GM12875 (cell line): ENCODE data around the gene NFAM1.

Source experiments
- H3K4me3 ChIP-seq: one replicate; pipeline ENCODE4 v1.5.1; 2011; ENCODE audit warnings: low read depth, low read length, control low read depth
- CTCF ChIP-seq: IDR thresholded peaks from 2 replicates; pipeline ENCODE4 v1.5.1; 2011; ENCODE audit warnings: low read depth, mild to moderate bottlenecking, control low read depth, inconsistent platforms, low read length, moderate library complexity, borderline replicate concordance; ENCODE audit not compliant: insufficient read depth

NFAM1 gene

GRCh38 chr22:42383287-42383686 is 48.9 kb downstream of the NFAM1 start:
- TF ChIP-seq CTCF: no peak
- no peak overlapping the region for H3K4me3 ChIP-seq

GRCh38 chr22:42380769-42381551 is 51.2 kb downstream of the NFAM1 start:
- TF ChIP-seq CTCF: no peak
- no peak overlapping the region for H3K4me3 ChIP-seq

DNA sequence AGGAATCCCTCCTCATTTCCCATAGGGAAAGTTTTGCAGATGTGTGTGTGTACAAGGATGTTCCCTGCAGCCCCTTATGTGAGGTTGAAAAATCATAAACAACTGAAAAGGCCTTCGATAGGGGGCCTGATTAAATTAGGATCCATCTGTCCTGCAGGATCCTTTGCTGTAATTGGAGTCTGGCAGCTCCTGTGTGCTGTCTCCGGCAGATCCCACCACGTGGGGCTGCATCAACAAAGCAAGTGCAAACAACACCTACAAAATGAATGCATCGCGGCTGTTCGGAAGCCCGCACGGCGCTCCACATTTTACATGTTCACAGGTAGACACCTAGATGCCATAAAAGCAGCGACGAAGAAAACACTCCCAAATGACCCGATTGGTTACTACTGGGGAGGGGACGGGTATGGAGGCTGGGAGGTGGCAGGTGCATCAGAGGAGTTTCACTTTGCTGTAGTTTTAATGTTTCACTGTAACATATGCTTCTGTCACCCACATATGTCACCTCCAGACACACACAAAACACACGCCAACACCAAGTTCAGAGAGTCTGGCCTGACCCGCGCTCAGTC is 52.2 kb downstream of the NFAM1 start:
- H3K4me3 ChIP-seq: no peak overlapping the region
- no peak for TF ChIP-seq CTCF

- TF ChIP-seq CTCF: no peak
- H3K4me3 ChIP-seq: no peak overlapping the region
Observed at GRCh38 chr22:42376711-42377554, 55.3 kb downstream of the NFAM1 start.

- TF ChIP-seq CTCF: no peak
- H3K4me3 ChIP-seq: no peak overlapping the region
Observed at GRCh38 chr22:42375982-42376381, 56.2 kb downstream of the NFAM1 start.

DNA sequence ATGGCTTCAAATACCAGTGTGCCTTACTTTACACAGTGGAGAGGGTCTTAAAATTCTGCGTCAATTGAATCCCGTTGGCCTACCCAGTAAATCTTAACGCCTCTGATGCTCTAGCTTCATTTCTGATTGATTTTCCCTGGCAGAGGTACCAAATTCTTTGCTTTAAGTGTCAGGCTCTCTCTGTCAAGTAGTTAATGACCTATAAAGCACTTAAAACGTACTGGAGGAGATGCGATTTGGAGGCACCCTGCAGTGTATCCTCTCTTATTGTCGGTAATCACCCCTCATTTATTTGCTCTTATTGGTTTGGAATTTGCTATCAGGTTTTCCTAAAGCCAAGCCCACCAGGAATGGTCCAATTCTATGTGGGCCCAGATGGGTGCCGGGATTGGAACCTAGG is 59.2 kb downstream of the NFAM1 start:
- no peak for TF ChIP-seq CTCF
- H3K4me3 ChIP-seq: no peak overlapping the region
